ENCODE results near the gene HNF1A. TPM values are rescaled to one million over a fixed set of nuclear protein-coding genes. Genes with fewer than 3 reads are reported as not detected.

The HNF1A gene
- total RNA-seq, 2 donors from 2014 or later, result 0.24 to 0.42 TPM

GRCh38 chr12:120990487-120991055 is 12.2 kb downstream of the HNF1A start:
- H3K36me3 Mint-ChIP-seq (ENCODE audit: low read depth), result no peaks in the 10 kb centered on the region

GRCh38 chr12:120991965-120992364 is 13.6 kb downstream of the HNF1A start:
- Histone ChIP-seq H3K27me3 (ENCODE audit: control insufficient read depth, insufficient read depth, low read length, poor library complexity, severe bottlenecking) (peaks cover 7% of the 10 kb centered on the region), H3K9me3 (ENCODE audit: control insufficient read depth, low read length) (no peaks in the 10 kb centered on the region), H3K4me3 (ENCODE audit: low read length) (no peak overlapping the region), H3K27ac (ENCODE audit: low read depth, low read length) (no peak overlapping the region), H3K36me3 (ENCODE audit: control insufficient read depth, insufficient read depth, low read length) (no peaks in the 10 kb centered on the region), H3K9ac (ENCODE audit: extremely low read depth, low read length, poor library complexity, severe bottlenecking) (no peak overlapping the region), H3K4me1 (ENCODE audit: control insufficient read depth, insufficient read depth, low read length) (no peaks in the 10 kb centered on the region)
- Mint-ChIP-seq H3K4me3 (no peak overlapping the region), H3K27me3 (ENCODE audit: insufficient read depth) (peaks cover 14% of the 10 kb centered on the region), H3K4me1 (no peaks in the 10 kb centered on the region), H3K36me3 (ENCODE audit: low read depth) (no peaks in the 10 kb centered on the region), H3K9me3 (no peaks in the 10 kb centered on the region), H3K27ac (no peak overlapping the region)
- no peak for DNase-seq
- no peak for TF ChIP-seq CTCF (conservative IDR thresholded peaks at IDR 0.05)

More at GRCh38 chr12:120990487-120991055, 12.2 kb downstream of the HNF1A start:
- 90 to 100% methylated on average over 2 of the region's 2 CpGs for WGBS, 2 experiments (ENCODE audit: insufficient coverage in 1 of 2, insufficient read length in 1 of 2)
- no peak for TF ChIP-seq CTCF (conservative IDR thresholded peaks at IDR 0.05)
- H3K4me3 Mint-ChIP-seq, result no peak overlapping the region
- Histone ChIP-seq H3K9ac (ENCODE audit: extremely low read depth, low read length, poor library complexity, severe bottlenecking) (no peak overlapping the region), H3K27me3 (ENCODE audit: control insufficient read depth, insufficient read depth, low read length, poor library complexity, severe bottlenecking) (peaks cover 7% of the 10 kb centered on the region), H3K4me3 (ENCODE audit: low read length) (no peak overlapping the region), H3K4me1 (ENCODE audit: control insufficient read depth, insufficient read depth, low read length) (no peaks in the 10 kb centered on the region), H3K36me3 (ENCODE audit: control insufficient read depth, insufficient read depth, low read length) (no peaks in the 10 kb centered on the region), H3K9me3 (ENCODE audit: control insufficient read depth, low read length) (no peaks in the 10 kb centered on the region), H3K27ac (ENCODE audit: low read depth, low read length) (no peak overlapping the region)
- no peaks in the 10 kb centered on the region for H3K9me3 Mint-ChIP-seq
- no peak overlapping the region for H3K27ac Mint-ChIP-seq
- H3K4me1 Mint-ChIP-seq, result peaks cover 2% of the 10 kb centered on the region
- no peak for DNase-seq
- H3K27me3 Mint-ChIP-seq (ENCODE audit: insufficient read depth), result peaks cover 14% of the 10 kb centered on the region

DNA sequence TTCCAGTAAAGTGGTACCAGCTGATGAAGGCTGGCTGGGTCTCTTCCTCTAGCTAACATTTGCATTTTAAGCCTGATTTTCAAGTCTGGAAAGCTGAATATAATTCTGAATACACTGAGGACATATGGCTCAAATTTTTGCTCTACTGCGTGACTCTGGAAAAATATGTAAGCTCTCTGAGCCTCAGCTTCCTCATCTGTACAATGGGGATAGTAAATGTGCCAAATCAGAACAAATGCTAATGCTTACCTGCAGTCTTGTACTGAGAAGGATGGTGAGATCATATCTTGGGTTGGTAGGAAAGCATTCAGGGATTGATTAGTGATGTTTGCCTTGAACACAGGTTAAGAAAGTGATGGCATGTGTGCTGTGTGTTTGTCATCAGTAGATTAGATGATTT is 14.6 kb downstream of the HNF1A start:
- DNase-seq, result no peak
- Histone ChIP-seq H3K9me3 (ENCODE audit: control insufficient read depth, low read length) (no peaks in the 10 kb centered on the region), H3K9ac (ENCODE audit: extremely low read depth, low read length, poor library complexity, severe bottlenecking) (no peak overlapping the region), H3K36me3 (ENCODE audit: control insufficient read depth, insufficient read depth, low read length) (no peaks in the 10 kb centered on the region), H3K4me1 (ENCODE audit: control insufficient read depth, insufficient read depth, low read length) (no peaks in the 10 kb centered on the region), H3K27me3 (ENCODE audit: control insufficient read depth, insufficient read depth, low read length, poor library complexity, severe bottlenecking) (peaks cover 7% of the 10 kb centered on the region), H3K4me3 (ENCODE audit: low read length) (no peak overlapping the region), H3K27ac (ENCODE audit: low read depth, low read length) (no peak overlapping the region)
- Mint-ChIP-seq H3K36me3 (ENCODE audit: low read depth) (no peaks in the 10 kb centered on the region), H3K9me3 (no peaks in the 10 kb centered on the region), H3K4me1 (no peaks in the 10 kb centered on the region), H3K4me3 (no peak overlapping the region), H3K27me3 (ENCODE audit: insufficient read depth) (peaks cover 16% of the 10 kb centered on the region), H3K27ac (no peak overlapping the region)
- WGBS, 2 experiments (ENCODE audit: insufficient coverage in 1 of 2, insufficient read length in 1 of 2), result 83 to 93% methylated on average over 1 of the region's 1 CpG
- no peak for TF ChIP-seq CTCF (conservative IDR thresholded peaks at IDR 0.05)

Data from endodermal cell (in vitro differentiated cells).